Karpas-422 (cell line): ENCODE data around the gene PDE8B. TPM values are rescaled to one million over a fixed set of nuclear protein-coding genes. Genes with fewer than 3 reads are reported as not detected.

ENCODE experiments used
- DNase-seq: peaks from one replicate; pipeline ENCODE4 v3.0.0-alpha.2; 2015
- H2AFZ ChIP-seq: fragments of 200-600 bp; sonication (generic); 2 replicates; pipeline ENCODE4 v1.6.1; 2014; ENCODE audit warnings: antibody characterized with exemption, low read length, mixed read lengths
- H3K27ac ChIP-seq: fragments of 200-600 bp; sonication (generic); 2 replicates; pipeline ENCODE4 v1.5.1; 2014; ENCODE audit warnings: mild to moderate bottlenecking, low read length, moderate library complexity
- H3K27me3 ChIP-seq: fragments of 200-600 bp; sonication (generic); 2 replicates; pipeline ENCODE4 v1.6.1; 2014; ENCODE audit warnings: low read length, mixed read lengths
- H3K36me3 ChIP-seq: fragments of 200-600 bp; sonication (generic); 2 replicates; pipeline ENCODE4 v1.6.1; 2014; ENCODE audit warnings: low read length, mixed read lengths; ENCODE audit not compliant: insufficient read depth
- H3K4me1 ChIP-seq: fragments of 200-600 bp; sonication (generic); 2 replicates; pipeline ENCODE4 v1.6.1; 2014; ENCODE audit warnings: mild to moderate bottlenecking, low read length, mixed read lengths
- H3K4me2 ChIP-seq: fragments of 200-600 bp; sonication (generic); 2 replicates; pipeline ENCODE4 v1.6.1; 2014; ENCODE audit warnings: low read length, low read depth, mild to moderate bottlenecking; ENCODE audit not compliant: poor library complexity, severe bottlenecking
- H3K4me3 ChIP-seq: fragments of 200-600 bp; sonication (generic); 2 replicates; pipeline ENCODE4 v1.5.1; 2014; ENCODE audit warnings: mild to moderate bottlenecking, antibody characterized with exemption, low read length, mixed read lengths
- H3K79me2 ChIP-seq: fragments of 200-600 bp; sonication (generic); 2 replicates; pipeline ENCODE4 v1.6.1; 2014; ENCODE audit warnings: mild to moderate bottlenecking, low read length, mixed read lengths
- H3K9ac ChIP-seq: fragments of 200-600 bp; sonication (generic); 2 replicates; pipeline ENCODE4 v1.6.0; 2014; ENCODE audit warnings: low read length
- H3K9me2 ChIP-seq: fragments of 200-600 bp; sonication (generic), shearing (Covaris generic); replicated peaks from 2 replicates; pipeline ENCODE4 v1.6.0; 2014; ENCODE audit warnings: mild to moderate bottlenecking, low read length, moderate library complexity; ENCODE audit not compliant: insufficient read depth
- H3K9me3 ChIP-seq: fragments of 300-700, 200-600 bp; sonication (generic); 2 replicates; pipeline ENCODE4 v1.6.1; 2014; ENCODE audit warnings: low read length, mixed read lengths
- H4K20me1 ChIP-seq: fragments of 200-600 bp; sonication (generic); 2 replicates; pipeline ENCODE4 v1.6.1; 2014; ENCODE audit warnings: mild to moderate bottlenecking, antibody characterized with exemption, low read length, low read depth; ENCODE audit not compliant: insufficient read depth
- total RNA-seq: library from RNA; depleted of rRNA; stranded (reverse); fragments of >200 nt; shearing (Covaris generic); gene quantifications from 2 replicates; pipeline ENCODE4 v1.2.3, GENCODE V29; 2014; ENCODE audit warnings: low replicate concordance

PDE8B gene
- total RNA-seq, 1 experiment from 2014 or later = 0.15 TPM

DNA sequence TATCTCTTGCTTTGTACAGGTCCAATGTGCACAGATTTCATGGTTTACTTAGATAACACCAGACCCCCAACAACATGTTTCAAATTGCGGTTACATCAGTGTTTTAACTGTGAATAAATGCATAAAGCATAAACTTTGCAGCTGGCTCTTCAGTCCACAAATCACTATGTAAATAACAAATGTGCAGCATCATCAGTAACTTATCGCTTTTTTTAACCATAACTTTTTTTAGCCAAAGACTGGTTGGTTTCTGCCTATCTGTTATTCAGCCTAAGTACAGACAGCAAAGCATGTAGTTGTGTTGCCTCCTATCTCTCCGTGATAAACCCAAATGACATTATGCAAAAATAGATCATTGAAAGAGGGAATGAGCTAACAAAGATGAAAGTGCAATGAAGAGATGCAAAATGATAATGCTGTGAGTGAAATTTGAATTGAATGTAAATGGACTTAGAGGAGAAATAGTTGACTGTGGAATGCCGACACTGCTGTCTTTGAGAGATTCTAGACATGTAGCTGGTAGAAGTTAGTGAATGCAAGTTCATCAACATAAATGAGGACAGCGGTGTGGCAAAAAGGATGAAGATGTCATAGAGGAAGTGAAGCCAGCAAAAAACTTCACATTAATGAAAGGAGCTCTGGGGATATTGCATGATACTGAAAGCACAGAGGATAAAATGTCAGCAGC, 108.8 kb downstream of the PDE8B start:
- Histone ChIP-seq H4K20me1 (no peaks in the 10 kb centered on the region), H3K27me3 (no peaks in the 10 kb centered on the region), H3K79me2 (no peaks in the 10 kb centered on the region), H3K9me3 (no peaks in the 10 kb centered on the region), H3K9me2 (no peaks in the 10 kb centered on the region), H3K4me3 (no peak overlapping the region), H3K36me3 (no peaks in the 10 kb centered on the region), H2AFZ (no peak overlapping the region), H3K4me1 (no peaks in the 10 kb centered on the region), H3K27ac (no peak overlapping the region), H3K4me2 (no peak overlapping the region), H3K9ac (no peak overlapping the region)
- DNase-seq = no peak

GRCh38 chr5:77321793-77322394, 111.4 kb downstream of the PDE8B start:
- H3K4me2 ChIP-seq = no peak overlapping the region
- no peaks in the 10 kb centered on the region for H4K20me1 ChIP-seq
- H3K9me2 ChIP-seq = no peaks in the 10 kb centered on the region
- H3K27me3 ChIP-seq = no peaks in the 10 kb centered on the region
- no peaks in the 10 kb centered on the region for H3K79me2 ChIP-seq
- no peak overlapping the region for H2AFZ ChIP-seq
- H3K4me1 ChIP-seq = no peaks in the 10 kb centered on the region
- no peaks in the 10 kb centered on the region for H3K36me3 ChIP-seq
- no peaks in the 10 kb centered on the region for H3K9me3 ChIP-seq
- DNase-seq = no peak
- H3K4me3 ChIP-seq = no peak overlapping the region
- H3K27ac ChIP-seq = no peak overlapping the region
- H3K9ac ChIP-seq = no peak overlapping the region

- no peaks in the 10 kb centered on the region for H3K27me3 ChIP-seq
- H3K9ac ChIP-seq = no peak overlapping the region
- no peaks in the 10 kb centered on the region for H3K4me1 ChIP-seq
- H3K27ac ChIP-seq = no peak overlapping the region
- no peaks in the 10 kb centered on the region for H3K36me3 ChIP-seq
- DNase-seq = no peak
- no peaks in the 10 kb centered on the region for H3K9me3 ChIP-seq
- H3K4me3 ChIP-seq = no peak overlapping the region
- no peak overlapping the region for H3K4me2 ChIP-seq
- H3K9me2 ChIP-seq = no peaks in the 10 kb centered on the region
- H3K79me2 ChIP-seq = no peaks in the 10 kb centered on the region
- no peaks in the 10 kb centered on the region for H4K20me1 ChIP-seq
- H2AFZ ChIP-seq = no peak overlapping the region
These were observed 111.9 kb downstream of the PDE8B start for GRCh38 chr5:77322406-77322805.

GRCh38 chr5:77325921-77326541, 115.6 kb downstream of the PDE8B start:
- H2AFZ ChIP-seq = no peak overlapping the region
- H4K20me1 ChIP-seq = no peaks in the 10 kb centered on the region
- no peak overlapping the region for H3K4me2 ChIP-seq
- H3K9ac ChIP-seq = no peak overlapping the region
- no peaks in the 10 kb centered on the region for H3K9me3 ChIP-seq
- no peak for DNase-seq
- H3K27me3 ChIP-seq = no peaks in the 10 kb centered on the region; the same call in 1 of the 2 replicates
- no peaks in the 10 kb centered on the region for H3K4me1 ChIP-seq
- no peaks in the 10 kb centered on the region for H3K79me2 ChIP-seq
- no peaks in the 10 kb centered on the region for H3K36me3 ChIP-seq
- H3K4me3 ChIP-seq = no peak overlapping the region
- no peaks in the 10 kb centered on the region for H3K9me2 ChIP-seq
- H3K27ac ChIP-seq = no peak overlapping the region

GRCh38 chr5:77326986-77327734, 116.7 kb downstream of the PDE8B start:
- no peak overlapping the region for H3K9ac ChIP-seq
- DNase-seq = no peak
- H3K36me3 ChIP-seq = no peaks in the 10 kb centered on the region
- H3K4me2 ChIP-seq = no peak overlapping the region
- H3K27ac ChIP-seq = no peak overlapping the region
- no peak overlapping the region for H3K4me3 ChIP-seq
- H3K9me3 ChIP-seq = no peaks in the 10 kb centered on the region
- no peaks in the 10 kb centered on the region for H3K9me2 ChIP-seq
- no peaks in the 10 kb centered on the region for H4K20me1 ChIP-seq
- H3K4me1 ChIP-seq = no peaks in the 10 kb centered on the region
- no peak overlapping the region for H2AFZ ChIP-seq
- H3K79me2 ChIP-seq = no peaks in the 10 kb centered on the region
- no peaks in the 10 kb centered on the region; the same call in 1 of the 2 replicates for H3K27me3 ChIP-seq

- no peaks in the 10 kb centered on the region for H3K79me2 ChIP-seq
- H3K36me3 ChIP-seq = no peaks in the 10 kb centered on the region
- no peak overlapping the region for H3K9ac ChIP-seq
- H3K4me1 ChIP-seq = no peaks in the 10 kb centered on the region
- no peaks in the 10 kb centered on the region for H3K9me2 ChIP-seq
- no peaks in the 10 kb centered on the region; the same call in 1 of the 2 replicates for H3K27me3 ChIP-seq
- H3K27ac ChIP-seq = no peak overlapping the region
- H4K20me1 ChIP-seq = no peaks in the 10 kb centered on the region
- no peak overlapping the region for H2AFZ ChIP-seq
- H3K4me3 ChIP-seq = no peak overlapping the region
- no peak for DNase-seq
- no peaks in the 10 kb centered on the region for H3K9me3 ChIP-seq
- H3K4me2 ChIP-seq = no peak overlapping the region
These were observed 118.6 kb downstream of the PDE8B start for GRCh38 chr5:77328930-77329647.

- Histone ChIP-seq H3K4me2 (no peak overlapping the region), H3K9me2 (no peaks in the 10 kb centered on the region), H3K4me3 (no peak overlapping the region), H4K20me1 (no peaks in the 10 kb centered on the region), H2AFZ (no peak overlapping the region), H3K79me2 (no peaks in the 10 kb centered on the region), H3K27me3 (no peaks in the 10 kb centered on the region; the same call in 1 of the 2 replicates), H3K27ac (no peak overlapping the region), H3K36me3 (no peaks in the 10 kb centered on the region), H3K9ac (no peak overlapping the region), H3K9me3 (no peaks in the 10 kb centered on the region), H3K4me1 (no peaks in the 10 kb centered on the region)
- DNase-seq = no peak
These were observed 119.4 kb downstream of the PDE8B start for GRCh38 chr5:77329664-77330430.
